ENCODE measurements around the gene ASB18. TPM values are rescaled to one million over a fixed set of nuclear protein-coding genes. Genes with fewer than 3 reads are reported as not detected.

ASB18 gene
- total RNA-seq, 1 donor from 2014 or later = 2.2 TPM

DNA sequence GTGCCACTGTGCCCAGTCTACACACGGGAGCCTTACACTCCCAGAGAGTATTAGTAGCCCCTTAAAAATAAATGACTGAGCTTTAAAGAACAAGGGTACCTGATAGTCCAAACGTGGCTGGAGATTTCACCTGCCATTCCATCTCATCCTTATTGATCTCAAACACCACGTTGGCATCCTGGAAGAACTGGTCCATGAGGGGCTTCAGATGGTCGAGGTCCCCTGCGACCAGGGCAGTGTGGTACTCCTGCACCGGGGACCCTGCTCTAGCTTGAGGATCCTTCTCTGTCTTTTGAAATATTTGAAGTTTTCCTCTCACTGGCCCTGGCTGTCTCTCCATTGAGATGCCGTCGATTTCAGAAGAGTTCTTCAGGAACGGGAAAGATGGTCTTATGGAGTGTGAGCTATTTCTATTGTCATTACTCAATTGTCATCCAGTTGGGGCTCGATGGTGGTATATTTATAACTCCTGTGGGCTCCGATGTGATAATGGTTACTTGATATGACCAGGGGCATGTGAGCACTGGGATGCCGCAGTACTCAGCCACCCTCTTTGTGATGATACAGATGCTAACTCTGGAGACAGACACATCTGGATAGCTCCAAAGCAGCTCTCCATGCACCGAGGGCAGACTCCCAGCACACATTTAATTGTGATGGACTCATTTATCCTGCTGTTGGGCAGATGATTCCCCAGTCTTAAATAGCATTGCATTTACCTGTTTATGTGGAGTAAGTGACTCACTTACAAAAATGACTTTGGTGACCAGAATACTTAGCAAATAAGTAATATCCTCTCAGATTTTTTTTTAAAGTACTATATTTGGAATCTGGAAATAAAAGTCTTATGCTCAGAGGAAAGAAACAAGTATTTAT is 22.8 kb downstream of the ASB18 start:
- DNase-seq (ENCODE audit: low spot score) = no peak

DNA sequence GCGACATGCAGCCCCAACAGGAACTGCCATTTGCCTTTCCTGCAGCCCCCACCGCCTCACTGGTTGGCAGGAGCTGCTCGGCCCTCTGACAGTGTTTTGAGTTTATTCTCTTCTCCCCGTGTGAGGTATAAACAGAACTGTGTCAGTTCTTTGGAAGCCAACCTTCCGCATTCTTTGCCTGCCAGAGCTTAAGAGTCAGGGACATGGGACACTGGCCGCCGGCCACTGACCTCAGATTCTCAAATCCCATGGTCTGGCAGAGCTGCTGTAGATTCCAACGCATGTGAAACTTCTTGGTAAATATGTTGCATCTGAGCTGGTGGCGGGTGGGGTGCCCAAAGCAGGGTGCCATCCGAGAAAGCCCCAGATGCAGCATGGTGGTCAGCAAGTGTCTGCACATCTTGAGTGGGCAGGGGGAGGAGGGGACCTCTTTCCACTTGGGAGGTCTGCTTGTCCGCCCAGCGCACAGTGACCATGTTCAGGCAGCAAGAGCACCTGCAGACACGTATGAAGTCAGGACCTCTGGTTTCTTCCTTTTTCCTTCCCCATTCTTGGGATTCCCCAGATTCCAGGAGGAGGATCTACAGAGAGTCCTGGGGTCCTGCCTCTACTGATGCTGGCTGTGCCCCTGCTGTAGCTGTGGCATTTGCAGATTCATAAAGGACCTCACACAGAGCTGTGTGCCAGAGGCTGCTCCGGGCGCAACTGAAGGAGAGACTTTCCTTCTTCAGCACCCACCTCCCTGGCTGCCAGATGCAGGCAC is 23.8 kb downstream of the ASB18 start:
- no peak for DNase-seq (ENCODE audit: low spot score)

DNA sequence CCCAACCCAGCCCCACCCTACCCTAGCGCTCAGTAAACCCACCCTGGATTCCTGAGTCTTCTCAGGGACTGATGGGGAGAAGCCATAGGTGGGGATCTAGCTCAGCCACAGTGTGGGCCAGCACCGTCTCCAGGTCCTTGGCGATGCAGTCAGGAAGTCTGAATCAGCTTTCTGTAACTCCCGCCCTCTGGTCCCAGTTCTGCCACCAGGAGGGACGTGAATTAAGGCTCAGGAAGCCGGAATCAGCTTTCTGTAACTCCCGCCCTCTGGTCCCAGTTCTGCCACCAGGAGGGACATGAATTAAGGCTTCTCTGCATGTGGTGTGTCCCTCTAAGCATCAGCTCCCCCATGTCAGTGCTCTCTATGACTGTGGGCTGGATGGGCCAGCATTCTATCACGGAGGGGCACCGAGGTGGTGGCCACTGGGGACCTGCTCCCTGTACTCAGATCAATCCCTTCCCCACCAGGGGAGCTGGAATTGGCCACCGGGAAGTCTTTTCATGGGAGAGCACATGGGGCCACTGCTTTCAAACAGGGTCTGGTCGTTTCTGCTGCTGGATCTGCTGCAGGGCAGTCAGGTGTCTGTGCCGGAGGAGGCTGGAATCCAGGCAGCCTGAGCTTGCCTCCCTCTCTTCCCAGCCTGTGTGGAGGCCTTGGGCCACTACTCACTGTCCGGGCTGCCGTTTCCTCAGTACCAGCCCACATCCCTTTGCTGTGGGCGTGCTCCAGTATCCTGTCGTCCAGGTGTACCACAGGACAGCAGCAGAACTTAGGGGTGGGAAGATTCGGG is 24.7 kb downstream of the ASB18 start:
- no peak for DNase-seq (ENCODE audit: low spot score)

DNA sequence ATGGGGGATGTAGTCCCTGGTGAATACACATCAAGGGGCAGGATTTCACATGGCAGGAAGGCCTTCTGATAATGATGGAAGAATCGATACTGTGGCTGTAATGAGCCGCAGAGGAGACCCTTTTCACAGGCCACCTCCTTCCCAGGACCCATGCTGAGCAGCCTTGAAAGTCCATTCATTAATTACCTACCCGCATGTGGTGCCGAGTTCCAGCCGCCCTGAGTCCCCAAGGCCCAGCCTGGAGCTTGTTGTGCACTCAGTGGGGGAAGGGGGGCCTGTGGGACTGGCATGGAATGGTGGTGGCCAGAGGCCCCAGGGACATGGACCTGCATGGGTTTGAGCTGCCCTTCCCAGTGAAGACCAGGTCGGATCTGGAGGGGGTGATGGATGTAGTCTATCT is 25.5 kb downstream of the ASB18 start:
- no peak for DNase-seq (ENCODE audit: low spot score)

DNA sequence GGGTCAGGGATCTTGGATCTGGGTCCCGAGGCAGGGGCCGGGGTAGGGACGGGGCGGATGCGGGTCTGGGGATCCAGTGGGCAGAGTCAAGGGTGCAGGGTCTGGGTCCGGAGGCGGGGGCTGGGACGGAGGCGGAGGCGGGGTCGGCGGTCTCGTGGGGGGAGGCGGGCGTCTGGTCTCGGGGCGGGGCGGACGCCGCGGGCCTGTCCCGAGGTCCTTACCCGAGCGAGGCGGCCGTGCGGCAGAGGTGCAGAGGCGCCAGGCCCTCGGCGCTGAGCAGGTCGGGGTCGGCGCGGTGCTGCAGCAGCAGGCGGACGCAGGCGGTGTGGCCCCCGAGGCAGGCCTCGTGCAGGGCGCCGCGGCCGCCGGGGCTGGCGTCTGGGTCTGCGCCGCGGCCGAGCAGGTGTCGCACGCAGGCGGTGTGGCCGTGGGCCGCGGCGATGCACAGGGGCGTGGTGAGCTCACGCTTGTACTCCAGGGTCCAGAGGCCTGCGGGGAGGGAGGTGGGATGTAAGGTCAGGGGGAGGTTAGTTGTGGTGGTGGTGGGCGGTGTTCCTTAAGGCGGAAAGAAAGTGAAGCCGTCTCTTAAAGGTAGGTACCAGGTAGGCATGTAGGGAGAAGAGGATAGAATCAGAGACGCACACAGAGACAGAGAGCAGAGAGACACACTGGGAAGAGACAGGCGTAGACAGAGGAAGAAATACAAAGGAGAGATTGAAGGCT is 26.6 kb downstream of the ASB18 start:
- no peak for DNase-seq (ENCODE audit: low spot score)

DNA sequence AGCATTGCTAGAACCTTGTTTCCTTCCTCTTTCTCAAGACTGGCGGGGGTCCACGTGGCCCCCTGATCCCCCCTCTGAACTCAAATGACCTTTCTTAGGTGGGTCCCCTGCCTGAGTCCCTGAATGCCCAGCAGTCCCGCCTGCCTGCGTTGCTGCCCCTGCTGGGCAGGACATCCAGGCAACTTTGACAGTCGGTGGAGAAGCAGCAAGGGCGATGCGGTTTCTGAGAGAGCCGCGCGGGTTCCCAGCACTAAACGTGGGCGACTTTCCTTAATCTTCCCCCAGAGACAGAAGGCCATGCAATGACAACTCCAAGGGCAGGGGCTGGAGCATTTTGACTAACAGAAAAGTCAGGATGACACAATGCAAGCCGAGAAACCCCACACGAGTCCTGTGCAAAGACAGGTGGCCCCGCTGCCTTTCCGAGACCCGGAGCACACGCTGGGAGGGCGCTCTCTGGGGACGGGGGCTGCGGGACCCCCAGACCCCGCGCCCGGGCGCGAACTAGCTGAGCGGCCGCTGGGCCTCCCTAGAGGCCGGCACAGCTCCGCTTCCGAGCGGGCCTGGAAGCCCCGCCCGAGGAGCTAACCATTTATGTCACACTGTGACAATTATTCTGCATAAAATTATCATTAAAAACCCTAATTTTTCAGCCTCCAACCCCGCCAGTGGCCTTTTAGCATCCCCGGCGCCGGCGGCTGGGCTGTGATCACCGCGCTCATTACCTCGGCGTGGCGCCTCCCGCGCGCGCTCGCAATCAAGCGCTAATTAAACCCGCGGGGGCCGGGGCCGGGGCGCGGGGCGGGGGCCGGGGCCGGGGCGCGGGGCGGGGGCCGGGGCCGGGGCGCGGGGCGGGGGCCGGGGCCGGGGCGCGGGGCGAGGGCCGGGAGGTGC is 27.4 kb downstream of the ASB18 start:
- no peak for DNase-seq (ENCODE audit: low spot score)

DNA sequence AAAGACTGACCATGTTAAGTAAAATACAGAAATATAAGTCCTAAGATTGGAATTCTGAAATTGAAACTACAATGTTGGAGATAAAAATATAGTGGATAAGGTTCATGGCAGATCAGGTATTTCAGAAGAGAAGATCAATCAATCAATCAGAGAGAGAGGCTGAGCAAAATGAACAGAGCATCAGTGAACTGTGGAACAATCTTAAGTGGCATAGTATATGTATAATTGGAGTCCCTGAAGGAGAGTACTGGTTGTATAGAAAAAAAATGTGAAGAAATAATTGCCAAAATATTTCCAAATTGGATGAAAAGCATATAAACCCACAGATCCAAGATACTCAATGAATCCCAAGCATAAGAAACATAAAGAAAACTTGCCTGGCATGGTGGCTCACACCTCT is 35.0 kb downstream of the ASB18 start:
- no peak for DNase-seq (ENCODE audit: low spot score)

DNA sequence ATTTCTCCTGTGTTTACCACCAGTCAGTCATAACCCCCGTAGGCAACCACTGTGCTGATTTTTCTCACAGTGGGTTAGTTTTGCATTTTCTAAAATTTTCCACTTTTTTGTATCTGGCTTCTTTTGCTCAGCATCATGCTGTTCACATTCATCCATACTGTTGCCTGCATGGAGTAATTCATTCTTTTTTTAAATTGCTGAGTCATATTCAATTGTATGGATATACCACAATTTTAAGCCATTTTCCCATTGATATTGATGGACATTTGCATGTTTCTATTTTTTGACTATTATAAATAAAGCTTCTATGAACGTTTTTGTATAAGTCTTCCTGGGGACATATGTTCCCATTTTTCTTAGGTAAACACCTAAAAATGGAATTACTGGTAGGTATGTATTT is 40.5 kb downstream of the ASB18 start:
- DNase-seq (ENCODE audit: low spot score) = no peak

DNA sequence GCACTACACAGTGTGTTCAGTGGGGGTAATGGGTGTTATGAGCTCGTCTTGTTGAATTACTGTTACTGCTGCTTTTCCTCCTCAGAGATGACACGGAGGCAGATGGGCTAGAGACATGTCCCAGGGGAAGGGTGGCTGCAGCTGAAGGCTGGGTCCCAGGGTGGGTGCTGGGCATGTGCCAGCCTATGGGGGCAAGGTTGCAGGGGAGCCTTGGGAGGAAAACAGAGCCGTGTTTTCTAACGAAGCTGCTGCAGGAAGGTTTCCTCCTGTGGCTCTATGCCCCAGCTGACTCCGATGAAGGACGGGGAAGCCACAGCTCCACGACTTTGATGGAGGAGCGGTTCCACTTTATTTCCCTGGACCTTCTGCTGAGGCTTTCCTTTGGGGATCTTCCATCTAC is 42.4 kb downstream of the ASB18 start:
- no peak for DNase-seq (ENCODE audit: low spot score)

DNA sequence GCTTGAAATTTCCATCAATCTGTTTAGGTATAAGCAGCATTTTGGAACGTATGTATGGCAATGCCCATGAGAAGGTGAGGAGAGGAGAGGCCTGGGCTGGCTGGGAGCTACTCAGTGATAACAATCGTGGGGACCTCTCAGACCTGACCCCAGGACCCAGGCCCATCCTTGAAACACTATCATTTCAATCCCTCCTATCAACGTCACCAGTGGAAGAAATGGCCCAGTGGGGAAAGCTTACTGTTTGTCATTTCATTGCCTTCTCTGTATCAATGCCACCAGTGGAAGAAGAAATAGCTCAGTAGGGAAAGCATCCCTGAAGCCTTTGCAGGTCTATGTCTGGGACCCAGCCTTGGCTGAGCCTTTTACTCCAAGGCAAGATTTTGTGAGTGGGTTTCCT is 44.8 kb downstream of the ASB18 start:
- DNase-seq (ENCODE audit: low spot score) = no peak

DNA sequence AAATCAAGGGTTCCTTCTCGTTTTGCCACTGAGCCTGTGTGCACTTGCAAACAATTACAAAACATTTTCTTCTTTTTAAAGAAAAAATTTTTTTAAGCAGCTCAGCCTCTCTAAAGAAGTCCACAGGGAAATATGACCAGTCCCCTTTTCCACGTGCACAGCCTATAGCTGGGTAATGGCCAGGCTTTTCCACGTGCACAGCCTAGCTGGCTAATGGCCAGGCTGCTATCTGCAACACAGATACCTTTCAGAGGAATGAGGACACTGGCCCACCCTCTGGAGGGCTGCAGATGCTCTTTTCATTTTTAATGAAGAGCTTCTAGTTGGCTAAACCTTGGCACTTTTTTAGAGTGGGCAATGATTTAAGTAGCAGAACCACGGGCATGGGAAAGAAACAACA is 46.3 kb downstream of the ASB18 start:
- DNase-seq (ENCODE audit: low spot score) = no peak

DNA sequence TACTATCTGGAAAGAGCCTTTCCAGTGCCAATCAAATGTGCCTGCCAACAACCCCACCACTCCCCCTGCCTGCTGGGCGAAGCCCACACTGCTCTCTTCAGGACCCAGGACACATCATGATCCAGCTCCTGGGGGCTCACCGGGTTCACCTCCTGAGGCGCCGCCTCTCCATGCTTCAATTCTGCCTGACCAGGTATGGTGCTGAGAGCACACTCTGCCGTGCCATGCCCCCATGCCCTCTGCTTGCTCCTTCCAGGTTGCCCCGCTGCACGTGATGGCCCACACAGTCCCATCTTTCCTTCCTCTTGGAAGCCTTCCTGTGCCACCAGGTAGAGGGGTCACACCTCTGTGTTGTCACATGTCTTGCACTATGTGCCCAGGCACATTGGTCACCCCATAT is 47.5 kb downstream of the ASB18 start:
- no peak for DNase-seq (ENCODE audit: low spot score)

DNA sequence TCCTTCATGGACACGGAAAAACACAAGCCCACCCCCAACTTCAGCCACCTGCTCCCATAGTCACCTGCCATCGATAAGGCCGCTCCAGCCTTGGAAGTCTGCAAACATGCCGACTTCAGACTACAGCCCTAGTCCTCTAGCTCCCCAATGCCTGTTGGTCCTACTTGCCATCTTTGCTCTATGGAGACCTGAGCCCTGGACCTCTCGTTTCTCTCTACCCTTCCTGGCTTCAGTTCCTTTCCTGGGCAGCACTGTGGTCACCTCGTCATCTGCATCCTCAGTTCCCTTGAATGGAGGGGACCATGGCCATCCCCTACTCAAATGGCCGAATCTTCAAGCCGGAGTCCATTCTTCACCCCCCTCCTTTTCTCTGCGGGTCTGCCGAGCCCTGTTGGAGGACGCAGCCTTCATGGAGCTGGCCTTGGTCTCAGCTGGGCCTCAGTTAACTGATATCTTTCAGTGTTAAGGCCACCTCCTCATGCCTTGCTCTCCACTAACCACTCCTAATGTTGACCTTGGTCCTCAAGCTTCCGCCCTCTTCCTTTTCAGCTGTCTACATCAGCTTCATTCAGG is 48.4 kb downstream of the ASB18 start:
- DNase-seq (ENCODE audit: low spot score) = no peak

DNA sequence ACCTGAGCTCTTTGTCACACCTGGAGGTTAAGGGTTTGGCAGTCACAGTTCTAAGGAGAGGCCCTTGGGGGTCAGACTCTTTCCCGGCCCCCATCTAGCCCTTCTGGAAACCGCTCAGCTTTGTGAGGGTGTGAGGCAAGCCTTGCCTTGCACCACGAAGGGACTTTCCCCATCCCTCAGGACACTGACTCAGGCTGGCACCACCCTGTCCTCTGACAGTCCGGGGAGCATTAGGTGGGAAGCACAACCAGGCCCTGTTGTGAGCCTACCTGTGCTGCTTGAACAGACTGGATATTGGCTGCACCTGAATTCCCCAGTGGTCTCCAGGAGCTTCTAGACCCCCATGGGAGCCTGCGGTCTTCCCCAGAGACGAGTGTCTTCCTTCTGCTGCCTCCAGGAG is 49.0 kb downstream of the ASB18 start:
- DNase-seq (ENCODE audit: low spot score) = no peak

DNA sequence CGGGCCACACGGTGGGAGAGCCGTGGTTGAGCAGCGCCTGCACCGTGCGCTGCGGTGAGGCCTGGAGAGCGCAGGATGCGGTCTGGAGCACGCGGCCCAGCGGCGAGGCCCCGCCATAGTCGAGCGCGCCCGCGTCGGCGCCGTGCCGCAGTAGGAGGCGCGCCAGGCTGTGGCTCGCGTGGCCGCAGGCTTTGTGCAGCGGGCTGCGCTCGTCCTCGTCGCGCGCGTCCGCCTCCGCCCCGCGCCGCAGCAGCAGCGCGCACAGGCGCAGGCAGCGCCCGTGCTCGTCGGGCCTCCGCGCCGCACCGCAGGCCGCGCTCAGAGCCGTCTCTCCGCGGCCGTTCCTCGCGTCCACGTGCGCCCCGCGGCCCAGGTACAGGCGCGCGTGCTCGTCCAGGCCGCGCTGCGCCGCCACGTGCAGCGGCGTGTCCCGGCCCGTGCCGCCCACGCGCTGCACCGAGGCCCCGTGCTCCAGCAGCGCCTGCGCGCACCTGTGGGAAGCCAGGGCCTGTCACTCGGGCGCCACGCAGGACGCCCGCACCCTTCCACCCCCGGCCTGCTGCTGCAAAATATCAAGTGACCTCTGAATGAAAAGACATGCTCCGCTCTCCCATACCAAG is 49.7 kb downstream of the ASB18 start:
- DNase-seq (ENCODE audit: low spot score) = no peak

DNA sequence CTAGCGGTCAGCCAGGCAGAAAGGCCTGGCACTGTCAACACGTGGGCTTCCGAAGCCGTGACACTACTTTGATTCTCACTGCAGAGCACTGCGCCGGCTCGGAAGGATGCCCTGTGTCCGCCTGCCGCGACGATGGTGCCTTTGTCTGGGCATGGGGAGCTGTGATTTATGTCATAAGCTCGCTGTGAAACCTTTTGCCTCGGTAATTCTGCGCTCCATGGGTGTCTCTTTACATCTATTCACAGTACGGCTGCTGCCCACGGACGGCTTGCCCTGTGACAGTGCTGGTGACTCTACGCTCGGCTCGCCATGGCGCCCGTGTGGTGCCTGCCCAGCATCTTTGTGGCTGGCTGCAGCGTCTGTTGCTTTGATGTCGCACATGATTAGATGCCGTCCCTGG is 52.9 kb downstream of the ASB18 start:
- no peak for DNase-seq (ENCODE audit: low spot score)

DNA sequence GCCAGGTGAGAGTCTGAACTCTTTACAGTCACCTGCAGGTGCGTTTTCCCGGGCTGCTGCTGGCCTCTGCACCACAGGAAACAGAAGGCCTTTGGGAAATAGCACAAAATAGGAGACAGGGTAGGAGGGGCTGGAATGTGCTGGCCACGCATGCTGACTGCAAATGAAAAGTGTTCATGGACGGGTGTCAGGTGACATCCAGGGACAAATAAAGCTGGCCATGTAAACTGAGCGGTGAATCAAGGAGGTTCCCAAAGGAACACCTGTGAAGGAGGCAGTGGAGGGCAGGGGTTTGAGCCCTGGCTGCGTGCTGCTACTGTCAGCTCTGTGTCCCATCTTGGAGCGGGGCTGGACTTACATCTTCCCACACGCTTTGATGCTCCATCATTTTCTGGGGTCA is 53.7 kb downstream of the ASB18 start:
- DNase-seq (ENCODE audit: low spot score) = no peak

DNA sequence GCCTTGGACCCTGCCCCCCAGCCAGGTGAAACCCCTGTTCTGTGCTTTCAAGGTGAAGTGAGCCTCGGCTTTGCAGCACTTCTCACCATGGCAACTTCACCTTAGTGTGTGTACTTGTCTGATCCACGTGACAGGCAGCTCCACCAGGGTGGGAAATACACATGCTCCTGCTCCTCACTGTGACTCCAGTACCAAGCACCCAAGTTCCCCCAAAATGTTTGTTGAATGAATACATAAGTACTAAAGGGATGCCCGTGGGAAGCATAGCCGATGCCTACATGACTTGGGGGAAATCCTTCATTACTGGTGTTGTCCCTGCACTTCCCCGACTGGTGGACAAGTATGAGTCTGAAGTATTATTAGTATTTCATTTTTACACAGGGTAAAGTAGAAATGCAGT is 54.2 kb downstream of the ASB18 start:
- DNase-seq (ENCODE audit: low spot score) = no peak

DNA sequence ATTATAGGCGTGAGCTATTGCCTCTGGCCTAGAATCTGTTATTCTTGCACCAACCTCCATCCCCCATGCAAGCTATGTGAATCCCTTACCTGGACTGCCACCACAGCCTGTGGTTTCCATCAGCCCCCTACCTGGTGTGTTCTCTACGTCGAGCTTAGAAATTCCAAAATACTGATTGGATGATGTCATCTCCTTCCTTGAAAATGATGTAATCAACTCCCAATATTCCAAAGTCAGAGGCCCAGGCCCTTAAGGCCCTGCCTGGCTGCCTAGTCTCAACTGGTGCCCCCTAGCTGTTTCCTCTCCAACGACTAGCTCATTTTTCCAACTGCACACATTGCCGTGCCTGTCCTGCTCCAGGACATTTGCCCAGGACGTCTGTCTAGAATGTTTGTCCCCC is 54.7 kb downstream of the ASB18 start:
- DNase-seq (ENCODE audit: low spot score) = no peak
